GM12878 (cell line): ENCODE data around the gene ESRP2. TPM values are rescaled to one million over a fixed set of nuclear protein-coding genes. Genes with fewer than 3 reads are reported as not detected.

Experiments used
- BRCA1 ChIP-seq: IDR thresholded peaks from 2 replicates; pipeline ENCODE4 v1.6.1; 2011; ENCODE audit warnings: low read depth, low read length, improper control_type of control experiment
- EGR1 ChIP-seq, 2 experiments: IDR thresholded peaks; 1 replicate in 1 of 2; 2 replicates in 1 of 2; pipeline ENCODE4 v1.6.1; 2011 to 2012; ENCODE audit warnings: low read depth in 2 of 2, low read length in 2 of 2, borderline replicate concordance in 1 of 2, mild to moderate bottlenecking in 1 of 2, moderate library complexity in 1 of 2
- HSF1 ChIP-seq: fragments of 150-350 bp; IDR thresholded peaks from 2 replicates; pipeline ENCODE4 v1.6.1; 2014; ENCODE audit warnings: mild to moderate bottlenecking, low read depth, low read length
- MEF2B ChIP-seq: fragments of 450-650 bp; IDR thresholded peaks from 2 replicates; pipeline ENCODE4 v1.6.1; 2018; ENCODE audit warnings: mild to moderate bottlenecking, moderate library complexity; ENCODE audit not compliant: partially characterized antibody, poor library complexity, severe bottlenecking
- MLLT1 ChIP-seq: fragments of 450-650 bp; IDR thresholded peaks from 2 replicates; pipeline ENCODE4 v1.6.1; 2016; ENCODE audit warnings: mild to moderate bottlenecking
- RAD51 ChIP-seq: fragments of 450-650 bp; IDR thresholded peaks from 2 replicates; pipeline ENCODE4 v1.6.1; 2016; ENCODE audit warnings: moderate library complexity, mild to moderate bottlenecking, inconsistent platforms
- RBBP5 ChIP-seq: fragments of 200-600 bp; sonication (generic); conservative IDR thresholded peaks from 2 replicates; pipeline ENCODE4 v1.6.1; 2016
- RUNX3 ChIP-seq: IDR thresholded peaks from 2 replicates; pipeline ENCODE4 v1.6.1; 2012; ENCODE audit warnings: low read length, inconsistent platforms
- SKIL ChIP-seq: fragments of 450-650 bp; IDR thresholded peaks from 2 replicates; pipeline ENCODE4 v1.6.1; 2017; ENCODE audit warnings: mild to moderate bottlenecking, low read depth, inconsistent platforms; ENCODE audit not compliant: poor library complexity, severe bottlenecking
- SMC3 ChIP-seq: IDR thresholded peaks from 2 replicates; pipeline ENCODE4 v1.6.1; 2011; ENCODE audit warnings: low read length, improper control_type of control experiment, borderline replicate concordance
- USF1 ChIP-seq: IDR thresholded peaks from 2 replicates; pipeline ENCODE4 v1.6.1; 2011; ENCODE audit warnings: borderline replicate concordance, low read depth, mild to moderate bottlenecking, moderate library complexity, mixed read lengths, low read length; ENCODE audit not compliant: insufficient read depth; ENCODE audit errors: extremely low read length
- ZBTB11 ChIP-seq: fragments of 450-650 bp; formaldehyde crosslinking; IDR thresholded peaks from 2 replicates; pipeline ENCODE4 v1.5.0; 2022; ENCODE audit warnings: mild to moderate bottlenecking, missing genetic modification characterization
- polyA plus RNA-seq, 11 experiments: library from polyadenylated mRNA; depleted of rRNA in 4 of 11; unstranded in 6 of 11; stranded (reverse) in 5 of 11; fragments of >200 nt; fragmentation: Nextera tagmentation in 4 of 11; fragmentation: Illumina TruSeq in 1 of 11; extraction: Ambion mirVana in 4 of 11; extraction: Trizol in 1 of 11; gene quantifications; 1 replicate in 1 of 11; 2 replicates in 10 of 11; pipeline versions ENCODE4 v1.2.1 to v1.2.3, GENCODE V29; 2011 to 2016; ENCODE audit warnings: inconsistent platforms in 2 of 11, missing spikeins in 2 of 11, low read depth in 1 of 11
- total RNA-seq, 4 experiments: library from RNA; depleted of rRNA in 3 of 4; stranded (reverse); fragments of >200 nt in 3 of 4; fragmentation: Illumina TruSeq in 1 of 4; extraction: Trizol in 1 of 4; gene quantifications; 2 replicates each; pipeline versions ENCODE4 v1.2.1 to v1.2.3, GENCODE V29; 2013 to 2021

The ESRP2 gene
- total and polyA plus RNA-seq, 10 of the 15 experiments (the other 5 are each of a cell fraction or from before 2014, with no cell fraction given) = 0.04 to 0.64 (median 0.08) TPM; not detected in 3

- TF ChIP-seq MLLT1 (no peak), RBBP5 (no peak), EGR1 (IDR thresholded peaks at IDR 0.05; ENCODE audit: borderline replicate concordance in 1 of 2, low read depth in 2 of 2, low read length in 2 of 2) (no peak), ZBTB11 (CRISPR knock-in tag) (no peak), HSF1 (no peak), USF1 (peak; percentile 87), MEF2B (no peak), RAD51 (peak; percentile 17; the same call in 1 of the 2 replicates), SMC3 (no peak), BRCA1 (no peak), SKIL (no peak), RUNX3 (no peak)
These were observed 354 bp upstream of the ESRP2 start (continued) for GRCh38 chr16:68236137-68236825.
